ENCODE data around the gene HSPA12B.

Gene HSPA12B

GRCh38 chr20:3741836-3742458 lies 9.5 kb downstream of the HSPA12B start:
- TF ChIP-seq, protein P1, sequence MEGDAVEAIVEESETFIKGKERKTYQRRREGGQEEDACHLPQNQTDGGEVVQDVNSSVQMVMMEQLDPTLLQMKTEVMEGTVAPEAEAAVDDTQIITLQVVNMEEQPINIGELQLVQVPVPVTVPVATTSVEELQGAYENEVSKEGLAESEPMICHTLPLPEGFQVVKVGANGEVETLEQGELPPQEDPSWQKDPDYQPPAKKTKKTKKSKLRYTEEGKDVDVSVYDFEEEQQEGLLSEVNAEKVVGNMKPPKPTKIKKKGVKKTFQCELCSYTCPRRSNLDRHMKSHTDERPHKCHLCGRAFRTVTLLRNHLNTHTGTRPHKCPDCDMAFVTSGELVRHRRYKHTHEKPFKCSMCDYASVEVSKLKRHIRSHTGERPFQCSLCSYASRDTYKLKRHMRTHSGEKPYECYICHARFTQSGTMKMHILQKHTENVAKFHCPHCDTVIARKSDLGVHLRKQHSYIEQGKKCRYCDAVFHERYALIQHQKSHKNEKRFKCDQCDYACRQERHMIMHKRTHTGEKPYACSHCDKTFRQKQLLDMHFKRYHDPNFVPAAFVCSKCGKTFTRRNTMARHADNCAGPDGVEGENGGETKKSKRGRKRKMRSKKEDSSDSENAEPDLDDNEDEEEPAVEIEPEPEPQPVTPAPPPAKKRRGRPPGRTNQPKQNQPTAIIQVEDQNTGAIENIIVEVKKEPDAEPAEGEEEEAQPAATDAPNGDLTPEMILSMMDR (conservative IDR thresholded peaks at IDR 0.05; ENCODE audit: low read depth), result no peak
- H3K27ac ChIP-seq, result no peak overlapping the region
- DNase-seq (ENCODE audit: low spot score), result no peak
- POLR2A ChIA-PET (ENCODE audit: low non-redundant PET), result no interaction called here
- CTCF ChIA-PET, result interaction anchor here (0.5 to 1.4 kb wide), 2 partner anchors 10 to 92 kb away, joined by 6 to 8 read pairs; no protein-coding TSS in a partner anchor

- ChIA-PET CTCF (interaction anchor here (0.6 to 1.4 kb wide), 2 partner anchors 8 to 67 kb away, joined by 4 to 6 read pairs; no protein-coding TSS in a partner anchor), POLR2A (ENCODE audit: low non-redundant PET) (interaction anchor here (0.7 kb wide), 1 partner anchor 75 kb away, joined by 3 read pairs; no protein-coding TSS in a partner anchor)
- no peak overlapping the region for H3K27ac ChIP-seq
These were observed 10.8 kb downstream of the HSPA12B start for GRCh38 chr20:3743251-3743650.

GRCh38 chr20:3744037-3744436 lies 11.6 kb downstream of the HSPA12B start:
- POLR2A ChIA-PET (ENCODE audit: low non-redundant PET), result no interaction called here
- CTCF ChIA-PET, result interaction anchor here (0.6 to 1.8 kb wide), 2 partner anchors 33 to 67 kb away, joined by 4 to 9 read pairs; no protein-coding TSS in a partner anchor

More at GRCh38 chr20:3743251-3743650, 10.8 kb downstream of the HSPA12B start:
- DNase-seq (ENCODE audit: low spot score), result no peak
- TF ChIP-seq, protein P1 (conservative IDR thresholded peaks at IDR 0.05; ENCODE audit: low read depth), result no peak

GRCh38 chr20:3744806-3745685 lies 12.6 kb downstream of the HSPA12B start:
- DNase-seq (ENCODE audit: low spot score), result peak; percentile 95
- CTCF ChIA-PET, result interaction anchor here (0.6 to 1.8 kb wide), 3 partner anchors 10 to 77 kb away, joined by 3 to 9 read pairs (median 3); no protein-coding TSS in a partner anchor
- TF ChIP-seq, protein P1 (conservative IDR thresholded peaks at IDR 0.05; ENCODE audit: low read depth), result no peak
- H3K27ac ChIP-seq, result peak overlapping the region; percentile 34
- POLR2A ChIA-PET (ENCODE audit: low non-redundant PET), result no interaction called here

More at GRCh38 chr20:3744037-3744436, 11.6 kb downstream of the HSPA12B start:
- H3K27ac ChIP-seq, result no peak overlapping the region
- TF ChIP-seq, protein P1 (conservative IDR thresholded peaks at IDR 0.05; ENCODE audit: low read depth), result no peak
- DNase-seq (ENCODE audit: low spot score), result no peak

- DNase-seq (ENCODE audit: low spot score), result no peak
- TF ChIP-seq, protein P1 (conservative IDR thresholded peaks at IDR 0.05; ENCODE audit: low read depth), result no peak
- CTCF ChIA-PET, result interaction anchor here (0.6 to 1.8 kb wide), 3 partner anchors 9 to 76 kb away, joined by 3 to 9 read pairs (median 3); no protein-coding TSS in a partner anchor
- POLR2A ChIA-PET (ENCODE audit: low non-redundant PET), result no interaction called here
- peak overlapping the region; percentile 34 for H3K27ac ChIP-seq
These were observed 13.2 kb downstream of the HSPA12B start for GRCh38 chr20:3745686-3746173.

GRCh38 chr20:3747471-3747870 lies 15.0 kb downstream of the HSPA12B start:
- CTCF ChIA-PET, result interaction anchor here (0.7 to 1.9 kb wide), 3 partner anchors 37 to 71 kb away, joined by 3 to 5 read pairs (median 4); partner anchors contain the start of gene CENPB
- DNase-seq (ENCODE audit: low spot score), result no peak
- POLR2A ChIA-PET (ENCODE audit: low non-redundant PET), result interaction anchor here (0.7 kb wide), 1 partner anchor 20 kb away, joined by 3 read pairs; the partner anchor contains the start of gene ADISSP
- TF ChIP-seq, protein P1 (conservative IDR thresholded peaks at IDR 0.05; ENCODE audit: low read depth), result no peak
- no peak overlapping the region for H3K27ac ChIP-seq

Measured in RWPE1 (cell line).